Uterus (tissue), 4 donors: Measurements from ENCODE around the gene ZDHHC1. TPM values are rescaled to one million over a fixed set of nuclear protein-coding genes. Genes with fewer than 3 reads are reported as not detected.
A peak's percentile ranks its signal among the peaks of the same experiment; 100 is the strongest.
"Not testable (repeated sequence)": the region's sequence is repeated elsewhere in the genome, so short reads cannot be mapped to it uniquely, and the experiment has no call there.

Experiments used
- DNase-seq, 2 donors: peaks; one replicate each; pipeline ENCODE4 v3.0.0-alpha.2; 2019 to 2020
- H3K27ac ChIP-seq, 2 donors: fragments of 200-600 bp; sonication (generic); 1 replicate in 1 of 2; 2 replicates in 1 of 2; pipeline ENCODE4 v1.5.1; 2016 to 2018
- H3K27me3 ChIP-seq, 2 donors: fragments of 200-600 bp; sonication (generic); one replicate each; pipeline ENCODE4 v1.5.1; 2018 to 2019; ENCODE audit warnings: control low read depth in 1 of 2
- H3K36me3 ChIP-seq, 2 donors: fragments of 200-600 bp; sonication (generic); one replicate each; pipeline ENCODE4 v1.5.1; 2019; ENCODE audit warnings: control low read depth in 1 of 2
- H3K4me1 ChIP-seq, 2 donors: fragments of 200-600 bp; sonication (generic); one replicate each; pipeline ENCODE4 v1.5.1; 2018 to 2019; ENCODE audit warnings: control low read depth in 1 of 2
- H3K4me3 ChIP-seq, 2 donors: fragments of 200-600 bp; sonication (generic); 1 replicate in 1 of 2; 2 replicates in 1 of 2; pipeline ENCODE4 v1.5.1; 2018 to 2019; ENCODE audit warnings: mild to moderate bottlenecking in 1 of 2
- H3K9me3 ChIP-seq, 2 donors: fragments of 200-600 bp; sonication (generic); one replicate each; pipeline ENCODE4 v1.5.1; 2019; ENCODE audit warnings: control low read depth in 1 of 2
- POLR2A ChIP-seq, 2 donors: fragments of 450-650 bp; IDR thresholded peaks; one replicate each; pipeline ENCODE4 v1.6.1; 2016; ENCODE audit warnings: antibody characterized with exemption in 2 of 2, mild to moderate bottlenecking in 1 of 2, moderate library complexity in 1 of 2
- intact Hi-C: fragments of 100-400 bp; cut with DNase I; formaldehyde crosslinking; loops from one replicate; pipeline ENCODE4 v1.15.1; 2023; ENCODE audit warnings: low total_unique reads
- total RNA-seq, 4 donors: library from RNA; depleted of rRNA in 3 of 4; stranded (reverse); fragments of >200 nt in 3 of 4; gene quantifications; one replicate each; pipeline versions ENCODE4 v1.1.0 to v1.2.4, GENCODE V29; 2014 to 2023
- TF ChIP-seq, protein P1 (sequence below), 4 experiments: fragments of 200-600 bp in 2 of 4; fragments of 450-650 bp in 2 of 4; sonication (generic) in 2 of 4; IDR thresholded peaks; one replicate each; pipeline ENCODE4 v1.5.1; 2016 to 2019; ENCODE audit warnings: antibody characterized with exemption in 4 of 4, mild to moderate bottlenecking in 2 of 4, moderate library complexity in 1 of 4
- donor health status: DM: yes; HTN: yes; CAD: no.

ZDHHC1 gene
- total RNA-seq, 4 donors from 2014 or later = 14.7 to 30.6 (median 25.6) TPM

DNA sequence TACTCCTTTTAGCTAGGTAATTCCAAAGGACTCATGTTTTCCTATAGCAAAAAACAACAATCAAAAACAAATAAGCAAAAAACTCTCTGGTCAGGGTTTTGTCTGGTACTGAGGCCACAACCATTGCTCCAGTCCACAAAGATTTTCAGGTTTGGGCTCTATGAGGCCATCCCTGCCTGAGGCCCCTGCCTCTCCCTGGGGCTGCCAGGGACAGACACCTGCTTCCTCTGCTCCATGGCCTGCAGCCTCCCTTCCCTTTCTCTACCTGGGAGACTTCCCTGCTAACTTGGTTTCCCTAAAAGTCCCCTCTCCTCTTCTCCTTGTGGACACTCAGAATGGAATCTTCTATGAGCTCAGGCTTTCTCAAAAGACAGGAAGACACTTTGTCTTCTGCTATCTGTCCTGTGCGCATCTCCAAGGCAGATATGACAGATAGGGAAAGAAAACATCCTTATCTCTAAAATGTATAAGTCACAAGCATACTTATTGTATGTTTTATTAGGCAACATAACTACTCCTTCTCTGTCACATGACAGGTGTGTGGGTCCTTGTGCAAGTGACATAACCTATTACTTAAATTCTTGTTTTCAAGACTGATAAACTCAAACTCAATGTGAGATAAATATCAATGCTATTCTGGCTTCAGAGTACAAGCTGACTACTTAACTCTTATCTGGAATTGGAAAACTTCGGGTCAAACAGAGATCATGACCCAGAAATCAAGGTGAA is 1.2 kb upstream of the ZDHHC1 start:
- Histone ChIP-seq H3K9me3 (no peaks in the 10 kb centered on the region), H3K4me1 (no peaks in the 10 kb centered on the region), H3K4me3 (no peak overlapping the region), H3K27me3 (no peaks in the 10 kb centered on the region), H3K27ac (no peak overlapping the region), H3K36me3 (no peaks in the 10 kb centered on the region)
- DNase-seq = no peak
- intact Hi-C loops = no loop called here
- TF ChIP-seq, protein P1, sequence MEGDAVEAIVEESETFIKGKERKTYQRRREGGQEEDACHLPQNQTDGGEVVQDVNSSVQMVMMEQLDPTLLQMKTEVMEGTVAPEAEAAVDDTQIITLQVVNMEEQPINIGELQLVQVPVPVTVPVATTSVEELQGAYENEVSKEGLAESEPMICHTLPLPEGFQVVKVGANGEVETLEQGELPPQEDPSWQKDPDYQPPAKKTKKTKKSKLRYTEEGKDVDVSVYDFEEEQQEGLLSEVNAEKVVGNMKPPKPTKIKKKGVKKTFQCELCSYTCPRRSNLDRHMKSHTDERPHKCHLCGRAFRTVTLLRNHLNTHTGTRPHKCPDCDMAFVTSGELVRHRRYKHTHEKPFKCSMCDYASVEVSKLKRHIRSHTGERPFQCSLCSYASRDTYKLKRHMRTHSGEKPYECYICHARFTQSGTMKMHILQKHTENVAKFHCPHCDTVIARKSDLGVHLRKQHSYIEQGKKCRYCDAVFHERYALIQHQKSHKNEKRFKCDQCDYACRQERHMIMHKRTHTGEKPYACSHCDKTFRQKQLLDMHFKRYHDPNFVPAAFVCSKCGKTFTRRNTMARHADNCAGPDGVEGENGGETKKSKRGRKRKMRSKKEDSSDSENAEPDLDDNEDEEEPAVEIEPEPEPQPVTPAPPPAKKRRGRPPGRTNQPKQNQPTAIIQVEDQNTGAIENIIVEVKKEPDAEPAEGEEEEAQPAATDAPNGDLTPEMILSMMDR (IDR thresholded peaks at IDR 0.05) = no peak
- no peak for TF ChIP-seq POLR2A (IDR thresholded peaks at IDR 0.05)

DNA sequence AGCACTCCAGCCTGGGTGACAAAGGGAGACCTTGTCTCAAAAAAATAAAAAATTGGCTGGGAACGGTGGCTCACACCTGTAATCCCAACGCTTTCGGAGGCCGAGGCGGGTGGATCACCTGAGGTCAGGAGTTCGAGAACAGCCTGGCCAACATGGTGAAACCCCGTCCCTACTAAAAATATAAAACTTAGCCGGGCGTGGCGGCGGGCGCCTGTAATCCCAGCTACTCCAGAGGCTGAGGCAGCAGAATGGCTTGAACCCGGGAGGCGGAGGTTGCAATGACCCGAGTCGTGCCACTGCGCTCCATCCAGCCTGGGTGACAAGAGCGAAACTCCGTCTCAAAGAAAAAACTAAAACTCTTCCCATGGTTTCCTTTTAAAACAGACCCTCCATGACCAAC is 856 bp downstream of the ZDHHC1 start:
- intact Hi-C loops, H3K27me3 ChIP-seq, H3K9me3 ChIP-seq, H3K4me1 ChIP-seq, H3K36me3 ChIP-seq: not testable (repeated sequence)
- Histone ChIP-seq H3K27ac (peak overlapping the region; percentile 82 to 91), H3K4me3 (peak overlapping the region; percentile 55 to 59)
- peak in 1 of 2 donors; percentile 14 for DNase-seq

DNA sequence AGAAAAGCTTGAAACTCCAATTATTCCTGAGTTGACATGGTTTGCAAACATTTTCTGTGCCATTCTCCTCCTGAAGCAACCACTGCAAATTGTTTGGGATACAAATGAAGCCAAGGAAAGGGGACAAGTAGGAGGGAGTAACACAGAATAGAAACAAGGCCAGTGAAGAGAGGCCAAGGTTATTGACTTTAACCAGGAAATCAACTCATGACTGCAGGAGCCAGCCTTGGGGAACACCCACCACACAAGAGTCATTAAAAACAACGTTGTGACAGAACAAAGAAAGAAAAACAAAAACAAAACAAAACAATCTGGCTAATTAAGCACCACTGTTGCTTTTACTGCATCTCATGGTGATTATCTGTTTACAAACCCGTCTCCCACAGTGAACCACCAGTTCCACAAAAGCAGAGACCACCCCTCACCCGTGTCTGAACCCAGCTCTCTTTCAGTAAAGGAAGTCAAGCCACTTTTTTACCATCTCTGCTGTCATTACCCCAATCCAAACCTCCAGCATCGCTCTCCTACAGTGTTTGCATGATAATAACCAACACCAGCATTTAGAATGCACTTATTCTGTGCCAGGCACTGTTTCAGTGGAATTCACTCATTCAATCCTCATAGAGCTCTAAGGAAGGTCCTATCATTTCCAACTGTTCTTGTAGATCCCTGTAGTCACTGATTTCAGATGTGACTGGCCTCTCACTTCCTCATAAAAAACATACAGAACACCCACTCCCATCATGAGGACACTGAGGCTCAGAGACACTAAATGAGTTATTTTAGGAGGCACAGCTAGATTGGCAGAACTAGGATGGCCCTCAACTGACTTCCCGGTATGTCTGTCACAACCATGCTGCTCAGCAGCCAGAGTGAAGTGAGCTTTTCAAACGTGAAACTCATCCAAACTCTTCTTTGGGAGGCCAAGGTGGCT is 2.0 kb downstream of the ZDHHC1 start:
- DNase-seq = no peak
- H3K9me3 ChIP-seq = no peaks in the 10 kb centered on the region
- no peaks in the 10 kb centered on the region for H3K27me3 ChIP-seq
- TF ChIP-seq, protein P1 (IDR thresholded peaks at IDR 0.05) = no peak
- no peak for TF ChIP-seq POLR2A (IDR thresholded peaks at IDR 0.05)
- intact Hi-C loops = no loop called here
- no peak overlapping the region for H3K4me3 ChIP-seq
- H3K4me1 ChIP-seq = no peaks in the 10 kb centered on the region
- H3K36me3 ChIP-seq = no peaks in the 10 kb centered on the region
- peak overlapping the region in 1 of 2 donors; percentile 20 for H3K27ac ChIP-seq

DNA sequence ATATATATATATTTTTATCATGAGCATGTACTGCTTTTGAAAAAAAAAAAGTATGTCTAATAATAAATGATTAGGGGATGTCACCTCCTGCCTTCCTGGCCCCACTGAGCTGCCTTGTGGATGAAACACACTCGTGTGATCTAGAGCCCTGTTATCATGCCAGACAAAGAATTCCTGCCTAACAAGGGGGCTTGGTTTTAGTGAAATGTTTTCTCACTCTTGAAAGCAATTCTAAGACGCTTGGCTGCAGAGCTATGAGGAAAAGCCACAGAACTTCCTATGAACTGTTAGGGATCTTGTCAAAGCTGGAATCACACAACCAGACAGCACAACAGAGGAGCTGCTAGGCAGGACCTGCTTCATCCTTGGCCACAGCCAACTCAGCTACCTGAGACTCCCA is 4.0 kb downstream of the ZDHHC1 start:
- no peaks in the 10 kb centered on the region for H3K9me3 ChIP-seq
- intact Hi-C loops = no loop called here
- TF ChIP-seq POLR2A (IDR thresholded peaks at IDR 0.05) = no peak
- TF ChIP-seq, protein P1 (IDR thresholded peaks at IDR 0.05) = no peak

DNA sequence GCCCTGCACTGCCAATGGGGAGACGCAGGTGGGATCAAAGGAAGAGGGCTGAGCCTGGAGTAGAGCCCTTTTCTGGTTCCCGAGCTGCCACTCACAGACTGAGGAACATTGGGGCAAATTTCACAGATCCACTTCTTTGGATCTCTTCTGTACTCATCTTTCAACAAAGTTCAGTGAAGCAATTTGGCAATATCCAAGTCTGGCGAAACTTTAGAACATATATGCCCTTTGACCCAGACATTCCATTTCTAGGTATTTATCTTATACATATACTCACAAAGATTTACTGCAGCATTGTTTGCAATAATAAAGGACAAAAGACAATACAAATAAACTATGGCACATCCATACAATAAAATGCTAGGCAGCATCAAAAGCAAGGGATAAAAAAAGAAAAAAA is 4.9 kb downstream of the ZDHHC1 start:
- no peak for TF ChIP-seq POLR2A (IDR thresholded peaks at IDR 0.05)
- TF ChIP-seq, protein P1 (IDR thresholded peaks at IDR 0.05) = no peak
- H3K4me1 ChIP-seq = no peaks in the 10 kb centered on the region
- H3K4me3 ChIP-seq = no peak overlapping the region
- H3K27ac ChIP-seq = no peak overlapping the region
- no peaks in the 10 kb centered on the region for H3K9me3 ChIP-seq
- intact Hi-C loops = no loop called here
- no peaks in the 10 kb centered on the region for H3K36me3 ChIP-seq
- DNase-seq = no peak
- H3K27me3 ChIP-seq = no peaks in the 10 kb centered on the region

More for the DNA sequence above, 4.0 kb downstream of the ZDHHC1 start:
- DNase-seq = no peak
- H3K27ac ChIP-seq = no peak overlapping the region
- H3K4me3 ChIP-seq = no peak overlapping the region
- H3K36me3 ChIP-seq = no peaks in the 10 kb centered on the region
- no peaks in the 10 kb centered on the region for H3K4me1 ChIP-seq
- no peaks in the 10 kb centered on the region for H3K27me3 ChIP-seq
